COLO829 (cell line): ENCODE results near the gene LRRC36.

Experiments used
- DNase-seq: peaks from one replicate; pipeline ENCODE4 v3.0.0; 2012; ENCODE audit warnings: low spot score

LRRC36 gene

GRCh38 chr16:67391424-67392300 lies 65.0 kb downstream of the LRRC36 start:
- DNase-seq: no peak

GRCh38 chr16:67392301-67393059 lies 65.9 kb downstream of the LRRC36 start:
- DNase-seq: no peak

- peak; percentile 62 for DNase-seq
Measured at GRCh38 chr16:67393111-67393787, 66.6 kb downstream of the LRRC36 start, which contains the start of gene TPPP3. Gene TPPP3 (minus strand): TSS chr16:67393498. CDS start chr16:67391111, 2,387 bp downstream.

GRCh38 chr16:67393788-67394154 lies 67.2 kb downstream of the LRRC36 start:
- no peak for DNase-seq

GRCh38 chr16:67394155-67395104 lies 67.8 kb downstream of the LRRC36 start:
- DNase-seq: no peak

GRCh38 chr16:67395105-67395457 lies 68.5 kb downstream of the LRRC36 start:
- DNase-seq: no peak

- no peak for DNase-seq
Measured at GRCh38 chr16:67395458-67396158, 69.0 kb downstream of the LRRC36 start.

- no peak for DNase-seq
Measured at GRCh38 chr16:67396159-67397035, 69.8 kb downstream of the LRRC36 start.

GRCh38 chr16:67397036-67397801 lies 70.6 kb downstream of the LRRC36 start:
- DNase-seq: no peak

- DNase-seq: no peak
Measured at GRCh38 chr16:67397812-67398545, 71.4 kb downstream of the LRRC36 start.

- DNase-seq: no peak
Measured at GRCh38 chr16:67398546-67399217, 72.1 kb downstream of the LRRC36 start.

- no peak for DNase-seq
Measured at GRCh38 chr16:67399218-67399733, 72.7 kb downstream of the LRRC36 start.

- DNase-seq: no peak
Measured at GRCh38 chr16:67399749-67400704, 73.4 kb downstream of the LRRC36 start.

GRCh38 chr16:67400901-67401300 lies 74.3 kb downstream of the LRRC36 start:
- no peak for DNase-seq

- no peak for DNase-seq
Measured at GRCh38 chr16:67403976-67404555, 77.5 kb downstream of the LRRC36 start.

GRCh38 chr16:67404740-67405226 lies 78.2 kb downstream of the LRRC36 start:
- no peak for DNase-seq
